C4-2B (cell line): ENCODE results near the gene ASB3.

ENCODE experiments used
- ZFX ChIP-seq: fragments of 450-650 bp; IDR thresholded peaks from 2 replicates; pipeline ENCODE4 v1.6.1; 2017
- TF ChIP-seq, protein P1 (sequence below): fragments of 450-650 bp; conservative IDR thresholded peaks from 2 replicates; pipeline ENCODE4 v1.5.1; 2017; ENCODE audit warnings: mild to moderate bottlenecking

DNA sequence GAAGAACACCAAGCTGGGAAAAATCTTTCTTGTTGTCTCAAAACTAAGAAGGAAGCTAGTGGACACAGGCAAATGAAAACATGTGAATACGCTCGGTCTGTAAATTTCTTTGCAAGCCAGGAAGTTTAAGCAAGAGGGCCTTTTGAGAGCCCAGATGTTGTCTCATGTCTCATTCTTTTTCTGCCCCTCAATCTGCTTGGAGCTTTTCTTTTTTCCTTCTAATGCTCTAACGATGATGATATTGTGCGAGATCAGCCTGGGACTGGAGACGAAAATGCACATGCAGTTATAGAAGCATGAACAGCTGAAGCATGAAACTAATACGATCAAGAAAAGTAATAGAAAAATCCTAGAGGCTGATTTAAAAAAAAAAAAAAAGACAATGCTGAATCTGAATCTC is 157.8 kb downstream of the ASB3 start:
- TF ChIP-seq, protein P1, sequence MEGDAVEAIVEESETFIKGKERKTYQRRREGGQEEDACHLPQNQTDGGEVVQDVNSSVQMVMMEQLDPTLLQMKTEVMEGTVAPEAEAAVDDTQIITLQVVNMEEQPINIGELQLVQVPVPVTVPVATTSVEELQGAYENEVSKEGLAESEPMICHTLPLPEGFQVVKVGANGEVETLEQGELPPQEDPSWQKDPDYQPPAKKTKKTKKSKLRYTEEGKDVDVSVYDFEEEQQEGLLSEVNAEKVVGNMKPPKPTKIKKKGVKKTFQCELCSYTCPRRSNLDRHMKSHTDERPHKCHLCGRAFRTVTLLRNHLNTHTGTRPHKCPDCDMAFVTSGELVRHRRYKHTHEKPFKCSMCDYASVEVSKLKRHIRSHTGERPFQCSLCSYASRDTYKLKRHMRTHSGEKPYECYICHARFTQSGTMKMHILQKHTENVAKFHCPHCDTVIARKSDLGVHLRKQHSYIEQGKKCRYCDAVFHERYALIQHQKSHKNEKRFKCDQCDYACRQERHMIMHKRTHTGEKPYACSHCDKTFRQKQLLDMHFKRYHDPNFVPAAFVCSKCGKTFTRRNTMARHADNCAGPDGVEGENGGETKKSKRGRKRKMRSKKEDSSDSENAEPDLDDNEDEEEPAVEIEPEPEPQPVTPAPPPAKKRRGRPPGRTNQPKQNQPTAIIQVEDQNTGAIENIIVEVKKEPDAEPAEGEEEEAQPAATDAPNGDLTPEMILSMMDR, result no peak
- TF ChIP-seq ZFX, result no peak
